Subcutaneous abdominal adipose tissue (tissue), 5 donors: ENCODE measurements around the gene HBG1.

Experiments
- H3K27ac ChIP-seq: one replicate; pipeline ENCODE4 v1.7.0; 2013; ENCODE audit warnings: low read depth, mild to moderate bottlenecking, inconsistent platforms, low read length, moderate library complexity
- H3K27me3 ChIP-seq, 5 donors: one replicate each; pipeline ENCODE4 v1.7.0; 2013; ENCODE audit warnings: low read length in 5 of 5, inconsistent platforms in 1 of 5; ENCODE audit not compliant: control insufficient read depth in 5 of 5, insufficient read depth in 4 of 5
- H3K36me3 ChIP-seq, 5 donors: one replicate each; pipeline ENCODE4 v1.7.0; 2013; ENCODE audit warnings: low read length in 5 of 5; ENCODE audit not compliant: control insufficient read depth in 5 of 5, insufficient read depth in 5 of 5
- H3K4me1 ChIP-seq, 5 donors: one replicate each; pipeline ENCODE4 v1.7.0; 2013; ENCODE audit warnings: low read length in 5 of 5, mild to moderate bottlenecking in 3 of 5, moderate library complexity in 1 of 5; ENCODE audit not compliant: control insufficient read depth in 5 of 5, insufficient read depth in 5 of 5
- H3K4me3 ChIP-seq, 5 donors: one replicate each; pipeline ENCODE4 v1.7.0; 2013; ENCODE audit warnings: low read length in 5 of 5, low read depth in 1 of 5
- H3K9ac ChIP-seq, 5 donors: one replicate each; pipeline ENCODE4 v1.7.0; 2013; ENCODE audit warnings: low read length in 5 of 5, mild to moderate bottlenecking in 4 of 5, moderate library complexity in 3 of 5
- H3K9me3 ChIP-seq, 5 donors: one replicate each; pipeline ENCODE4 v1.7.0; 2013; ENCODE audit warnings: low read length in 5 of 5; ENCODE audit not compliant: control insufficient read depth in 5 of 5
- donor health status: healthy.
- donor health status: healthy.
- donor health status: healthy.
- donor health status: healthy.
- donor health status: healthy.

HBG1 gene

GRCh38 chr11:5203366-5203765, 46.3 kb downstream of the HBG1 start:
- Histone ChIP-seq H3K27me3 (no peaks in the 10 kb centered on the region), H3K9me3 (no peaks in the 10 kb centered on the region), H3K36me3 (no peaks in the 10 kb centered on the region), H3K4me1 (no peaks in the 10 kb centered on the region), H3K9ac (no peak overlapping the region), H3K27ac (no peak overlapping the region), H3K4me3 (no peak overlapping the region)

GRCh38 chr11:5200582-5200981, 49.1 kb downstream of the HBG1 start, which contains the start of gene OR51V1:
OR51V1 (minus strand) TSS chr11:5200682; CDS start chr11:5200682, 0 bp downstream.
- Histone ChIP-seq H3K9me3 (no peaks in the 10 kb centered on the region), H3K27ac (no peak within 1 kb of the TSS), H3K27me3 (no peaks in the 10 kb centered on the region), H3K36me3 (no peaks in the 10 kb centered on the region), H3K9ac (no peak within 1 kb of the TSS), H3K4me3 (no peak within 1 kb of the TSS), H3K4me1 (no peaks in the 10 kb centered on the region)

GRCh38 chr11:5198285-5198684, 51.4 kb downstream of the HBG1 start:
- no peaks in the 10 kb centered on the region for H3K9me3 ChIP-seq
- H3K9ac ChIP-seq, result no peak overlapping the region
- H3K27me3 ChIP-seq, result no peaks in the 10 kb centered on the region
- no peaks in the 10 kb centered on the region for H3K4me1 ChIP-seq
- no peaks in the 10 kb centered on the region for H3K36me3 ChIP-seq
- H3K27ac ChIP-seq, result no peak overlapping the region
- no peak overlapping the region for H3K4me3 ChIP-seq
